GM23248 (cell line): ENCODE results near the gene KCP. TPM values are rescaled to one million over a fixed set of nuclear protein-coding genes. Genes with fewer than 3 reads are reported as not detected.

Experiments used
- DNase-seq: peaks from one replicate; pipeline ENCODE4 v3.0.0-alpha.2; 2015
- H2AFZ ChIP-seq: fragments of 200-600 bp; sonication (generic); 2 replicates; pipeline ENCODE4 v1.6.1; 2016; ENCODE audit warnings: antibody characterized with exemption
- H3F3A ChIP-seq: fragments of 200-600 bp; sonication (generic); 2 replicates; pipeline ENCODE4 v1.6.1; 2016; ENCODE audit warnings: mild to moderate bottlenecking, antibody characterized with exemption, mixed run types; ENCODE audit not compliant: insufficient read depth
- H3K27ac ChIP-seq: fragments of 200-600 bp; sonication (generic); 2 replicates; pipeline ENCODE4 v1.5.1; 2016; ENCODE audit warnings: mild to moderate bottlenecking
- H3K27me3 ChIP-seq: fragments of 200-600 bp; sonication (generic); replicated peaks from 2 replicates; pipeline ENCODE4 v1.6.1; 2016; ENCODE audit warnings: mild to moderate bottlenecking; ENCODE audit not compliant: insufficient read depth
- H3K36me3 ChIP-seq: fragments of 200-600 bp; sonication (generic); 2 replicates; pipeline ENCODE4 v1.6.1; 2016; ENCODE audit warnings: low read depth, mild to moderate bottlenecking
- H3K4me1 ChIP-seq: fragments of 200-600 bp; sonication (generic); 2 replicates; pipeline ENCODE4 v1.6.1; 2016; ENCODE audit warnings: mild to moderate bottlenecking; ENCODE audit not compliant: insufficient read depth
- H3K4me2 ChIP-seq: fragments of 200-600 bp; sonication (generic); one replicate; pipeline ENCODE4 v1.6.1; 2016; ENCODE audit warnings: mild to moderate bottlenecking; ENCODE audit not compliant: unreplicated experiment
- H3K4me3 ChIP-seq: fragments of 200-600 bp; sonication (generic); 2 replicates; pipeline ENCODE4 v1.5.1; 2016; ENCODE audit warnings: mild to moderate bottlenecking
- H3K79me2 ChIP-seq: fragments of 200-600 bp; sonication (generic); 2 replicates; pipeline ENCODE4 v1.6.1; 2016; ENCODE audit warnings: mild to moderate bottlenecking; ENCODE audit not compliant: insufficient read depth
- H3K9ac ChIP-seq: fragments of 200-600 bp; sonication (generic); 2 replicates; pipeline ENCODE4 v1.6.1; 2016; ENCODE audit warnings: mild to moderate bottlenecking
- H3K9me2 ChIP-seq: fragments of 200-600 bp; sonication (generic); 2 replicates; pipeline ENCODE4 v1.6.1; 2016; ENCODE audit warnings: mixed run types, mild to moderate bottlenecking, moderate library complexity; ENCODE audit not compliant: insufficient read depth
- H3K9me3 ChIP-seq: fragments of 200-600 bp; sonication (generic); one replicate; pipeline ENCODE4 v1.6.1; 2017; ENCODE audit warnings: low read depth
- H4K20me1 ChIP-seq: fragments of 200-600 bp; sonication (generic); 2 replicates; pipeline ENCODE4 v1.6.0; 2016; ENCODE audit not compliant: insufficient read depth
- EZH2 ChIP-seq: fragments of 200-600 bp; sonication (generic); IDR thresholded peaks from 2 replicates; pipeline ENCODE4 v1.6.1; 2018; ENCODE audit warnings: antibody characterized with exemption, mild to moderate bottlenecking; ENCODE audit not compliant: insufficient read depth, poor library complexity, severe bottlenecking
- EZH2phosphoT487 ChIP-seq: fragments of 200-600 bp; sonication (generic); IDR thresholded peaks from 2 replicates; pipeline ENCODE4 v1.6.1; 2018; ENCODE audit warnings: antibody characterized with exemption, moderate library complexity, mild to moderate bottlenecking, low read depth; ENCODE audit not compliant: insufficient read depth
- WGBS, 2 experiments: methylation state at CpG; one replicate each; pipeline ENCODE4 v1.1.6; 2015 to 2017; ENCODE audit warnings: low lambda C conversion rate in 2 of 2, low coverage in 1 of 2; ENCODE audit errors: missing lambda C conversion rate in 2 of 2; 5-methylcytosine and 5-hydroxymethylcytosine counted together
- in situ Hi-C: fragments of 300-500 bp; cut with MboI; formaldehyde crosslinking; loops from 2 replicates; pipeline ENCODE4 v1.15.0; 2020
- polyA plus RNA-seq: library from polyadenylated mRNA; unstranded; fragments of >200 nt; fragmentation: Nextera tagmentation; extraction: Ambion mirVana; gene quantifications from 2 replicates; pipeline ENCODE4 v1.2.1, GENCODE V29; 2016
- total RNA-seq: library from RNA; depleted of rRNA; stranded (reverse); fragments of >200 nt; shearing (Covaris generic); gene quantifications from 2 replicates; pipeline ENCODE4 v1.2.3, GENCODE V29; 2014

Gene KCP
- total and polyA plus RNA-seq, 2 experiments from 2014 or later, result 0.10 TPM; not detected in 1

GRCh38 chr7:128928159-128928813, 17.8 kb upstream of the KCP start:
- Histone ChIP-seq H2AFZ (no peak overlapping the region), H3K4me1 (no peaks in the 10 kb centered on the region), H3K79me2 (no peaks in the 10 kb centered on the region), H4K20me1 (no peaks in the 10 kb centered on the region), H3K9me3 (no peaks in the 10 kb centered on the region), H3K4me2 (no peak overlapping the region), H3K9ac (no peak overlapping the region), H3K27ac (no peak overlapping the region), H3K36me3 (no peaks in the 10 kb centered on the region), H3F3A (no peaks in the 10 kb centered on the region), H3K27me3 (peaks cover 21% of the 10 kb centered on the region), H3K4me3 (no peak overlapping the region), H3K9me2 (no peaks in the 10 kb centered on the region)
- no peak for DNase-seq
- TF ChIP-seq EZH2 (no peak), EZH2phosphoT487 (no peak)
- WGBS, 2 experiments, result 76 to 78% methylated on average over 8 of the region's 8 CpGs
- in situ Hi-C loops, result no loop called here

GRCh38 chr7:128924707-128925588, 14.4 kb upstream of the KCP start:
- Histone ChIP-seq H4K20me1 (no peaks in the 10 kb centered on the region), H3K4me3 (no peak overlapping the region), H3K79me2 (no peaks in the 10 kb centered on the region), H2AFZ (no peak overlapping the region), H3K4me2 (no peak overlapping the region), H3K36me3 (no peaks in the 10 kb centered on the region), H3K27ac (no peak overlapping the region), H3K9me2 (no peaks in the 10 kb centered on the region), H3F3A (no peaks in the 10 kb centered on the region), H3K9ac (no peak overlapping the region), H3K4me1 (no peaks in the 10 kb centered on the region), H3K27me3 (peaks cover 40% of the 10 kb centered on the region), H3K9me3 (no peaks in the 10 kb centered on the region)
- 74 to 81% methylated on average over 8 of the region's 8 CpGs for WGBS, 2 experiments
- in situ Hi-C loops, result no loop called here
- DNase-seq, result no peak
- no peak for TF ChIP-seq EZH2phosphoT487
- TF ChIP-seq EZH2, result no peak

GRCh38 chr7:128923411-128923800, 12.9 kb upstream of the KCP start:
- WGBS, 2 experiments, result 48 to 50% methylated on average over 5 of the region's 5 CpGs
- H3K27me3 ChIP-seq, result peaks cover 54% of the 10 kb centered on the region
- H3K36me3 ChIP-seq, result no peaks in the 10 kb centered on the region
- no peak overlapping the region for H3K9ac ChIP-seq
- H3K4me1 ChIP-seq, result no peaks in the 10 kb centered on the region
- no peaks in the 10 kb centered on the region for H4K20me1 ChIP-seq
- in situ Hi-C loops, result no loop called here
- no peak overlapping the region for H3K4me2 ChIP-seq
- DNase-seq, result no peak
- H2AFZ ChIP-seq, result no peak overlapping the region
- H3K4me3 ChIP-seq, result no peak overlapping the region
- no peaks in the 10 kb centered on the region for H3F3A ChIP-seq
- no peaks in the 10 kb centered on the region for H3K9me3 ChIP-seq
- H3K9me2 ChIP-seq, result no peaks in the 10 kb centered on the region
- no peaks in the 10 kb centered on the region for H3K79me2 ChIP-seq
- H3K27ac ChIP-seq, result no peak overlapping the region
- TF ChIP-seq EZH2 (no peak), EZH2phosphoT487 (no peak)

GRCh38 chr7:128922496-128923410, 12.2 kb upstream of the KCP start:
- no peaks in the 10 kb centered on the region for H4K20me1 ChIP-seq
- H3K9ac ChIP-seq, result no peak overlapping the region
- H3K79me2 ChIP-seq, result no peaks in the 10 kb centered on the region
- no peaks in the 10 kb centered on the region for H3K4me1 ChIP-seq
- no peaks in the 10 kb centered on the region for H3F3A ChIP-seq
- no peak overlapping the region for H3K4me3 ChIP-seq
- no peak overlapping the region for H3K27ac ChIP-seq
- no peak overlapping the region for H2AFZ ChIP-seq
- no peaks in the 10 kb centered on the region for H3K9me3 ChIP-seq
- no peak for DNase-seq
- H3K27me3 ChIP-seq, result peaks cover 58% of the 10 kb centered on the region
- 53 to 59% methylated on average over 16 of the region's 16 CpGs for WGBS, 2 experiments
- TF ChIP-seq EZH2phosphoT487 (no peak), EZH2 (no peak)
- H3K36me3 ChIP-seq, result no peaks in the 10 kb centered on the region
- in situ Hi-C loops, result no loop called here
- no peaks in the 10 kb centered on the region for H3K9me2 ChIP-seq
- no peak overlapping the region for H3K4me2 ChIP-seq
